Stimulated activated CD8-positive, alpha-beta memory T cell treated with anti-CD3 and anti-CD28 coated beads, Interleukin-4, amount 100 ng/mL, for 4 hours (primary cell): Measurements from ENCODE around the gene PTPN3.

Source experiments
- DNase-seq, 2 donors: peaks; one replicate each; pipeline ENCODE4 v3.0.0-alpha.2; 2020; ENCODE audit warnings: low read depth in 2 of 2, low spot score in 1 of 2

The PTPN3 gene

DNA sequence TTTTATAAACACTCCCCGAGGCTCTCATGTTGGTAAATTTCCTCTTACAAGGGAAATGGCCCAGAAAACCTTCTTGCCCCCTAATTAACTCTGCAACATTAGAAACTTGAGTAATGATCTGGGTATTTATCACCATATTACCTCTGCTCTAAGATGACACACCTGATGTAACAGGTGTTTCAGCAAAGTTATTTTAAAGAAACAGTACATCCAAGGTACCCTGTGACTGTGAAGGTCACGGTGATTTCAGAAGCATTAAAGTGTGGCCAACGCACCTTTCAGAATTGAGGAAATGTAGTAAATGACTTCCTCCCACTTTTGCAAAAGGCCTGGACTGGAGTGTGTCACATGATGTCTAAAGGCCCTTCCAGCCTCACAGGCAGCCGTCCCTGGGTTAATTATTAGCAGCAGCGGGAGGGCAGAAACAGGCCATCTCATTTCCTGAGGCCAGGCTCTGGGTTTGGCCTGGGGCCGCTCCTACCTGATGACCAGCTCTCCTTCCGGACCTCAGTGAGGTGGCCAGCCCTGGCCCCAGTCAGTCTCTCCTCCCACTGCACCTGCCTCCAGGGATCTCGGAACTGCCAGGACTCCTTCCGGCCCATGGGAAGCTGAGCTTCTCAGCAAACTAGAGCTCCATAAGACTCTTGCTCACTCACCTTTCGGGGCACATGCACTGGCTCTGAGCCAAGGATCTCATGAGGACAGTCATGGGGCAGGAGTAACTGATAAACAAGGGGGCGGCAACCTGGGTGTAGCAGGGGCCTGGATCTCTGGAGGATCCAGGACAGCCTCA is 20.7 kb downstream of the PTPN3 start:
- DNase-seq, result no peak

DNA sequence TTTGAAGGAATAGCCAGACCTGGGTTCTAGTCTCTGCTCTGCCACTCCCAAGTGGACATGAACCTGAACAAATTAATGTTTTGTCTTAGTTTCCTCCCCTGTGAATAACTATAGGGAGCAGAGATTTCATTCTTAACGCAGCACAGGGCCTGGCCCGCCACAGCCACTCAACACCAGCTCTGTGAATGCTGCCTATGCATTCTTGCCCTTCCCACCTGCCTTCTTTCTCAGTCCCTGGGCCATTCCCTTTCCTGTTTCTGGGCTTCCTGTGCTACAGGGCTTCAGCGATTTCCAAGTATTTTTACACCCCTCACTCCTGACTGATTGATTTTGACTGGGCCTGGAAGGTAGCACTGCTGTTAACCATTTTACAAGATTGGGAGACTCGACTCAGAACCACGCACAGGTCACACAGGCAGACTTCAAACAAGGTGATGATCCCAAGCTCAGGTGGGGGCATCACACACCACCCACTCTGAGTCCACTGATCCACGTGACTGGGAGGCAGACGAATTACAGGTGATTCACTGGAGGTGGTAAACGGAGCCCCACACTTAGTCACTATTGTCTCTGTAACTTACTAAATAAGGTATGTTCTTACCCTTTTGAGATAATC is 21.4 kb downstream of the PTPN3 start:
- no peak for DNase-seq

DNA sequence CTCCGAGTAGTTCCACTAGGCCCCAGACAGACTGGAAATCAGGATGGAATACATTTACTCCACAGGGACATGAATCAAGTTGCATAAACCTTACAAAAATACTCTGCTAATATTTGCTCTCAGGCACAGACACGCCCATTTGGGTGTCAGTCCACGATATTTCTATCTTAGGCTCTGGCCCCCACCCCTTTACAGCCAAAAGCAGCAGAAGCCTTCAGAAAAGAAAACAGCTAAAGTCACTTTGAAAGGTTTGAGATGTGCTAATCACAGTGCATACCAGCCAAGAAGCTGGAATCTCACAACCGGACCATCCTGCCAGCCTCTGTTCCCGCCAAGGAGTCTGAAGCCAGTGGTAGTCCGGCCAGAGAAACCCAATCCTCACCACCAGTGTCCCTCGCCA is 22.6 kb downstream of the PTPN3 start:
- no peak for DNase-seq

DNA sequence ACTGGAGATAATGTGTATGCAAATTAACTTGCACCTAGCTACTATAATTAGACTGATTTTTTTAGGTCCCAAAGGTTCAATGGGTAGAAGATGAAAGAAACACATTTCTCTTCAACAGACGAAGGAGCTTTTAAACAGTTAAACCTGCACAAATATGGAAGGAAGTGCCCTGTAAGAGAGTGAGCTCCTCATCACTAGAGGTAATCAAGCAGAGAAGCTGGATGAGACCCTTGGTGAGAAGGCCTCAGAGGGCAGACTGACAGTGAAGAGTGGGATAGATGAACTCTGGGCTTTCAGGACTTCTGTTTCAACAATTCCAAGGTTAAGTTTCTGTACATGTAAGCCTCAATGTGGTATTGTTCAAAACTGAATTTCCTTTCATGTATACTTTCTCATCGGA is 23.2 kb downstream of the PTPN3 start:
- DNase-seq, result no peak

DNA sequence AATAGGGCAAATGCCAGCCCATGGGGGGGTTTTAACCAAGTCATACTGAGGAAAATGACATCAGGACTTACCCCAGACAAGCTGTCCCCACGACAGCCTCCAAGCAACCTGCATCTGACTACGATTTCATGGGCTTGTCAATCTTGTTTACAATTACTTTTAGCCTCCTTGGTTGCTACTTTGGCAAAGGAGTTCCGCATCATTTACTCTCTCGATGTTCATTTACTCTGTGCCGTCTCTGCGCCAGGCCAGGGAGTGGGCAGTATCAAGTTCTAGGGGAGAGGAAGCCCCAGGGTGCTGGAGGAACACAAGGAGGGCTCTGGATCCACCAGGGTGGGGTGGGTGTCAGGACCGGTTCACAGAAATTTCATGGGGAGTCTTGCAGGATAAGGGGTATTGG is 23.9 kb downstream of the PTPN3 start:
- no peak for DNase-seq

DNA sequence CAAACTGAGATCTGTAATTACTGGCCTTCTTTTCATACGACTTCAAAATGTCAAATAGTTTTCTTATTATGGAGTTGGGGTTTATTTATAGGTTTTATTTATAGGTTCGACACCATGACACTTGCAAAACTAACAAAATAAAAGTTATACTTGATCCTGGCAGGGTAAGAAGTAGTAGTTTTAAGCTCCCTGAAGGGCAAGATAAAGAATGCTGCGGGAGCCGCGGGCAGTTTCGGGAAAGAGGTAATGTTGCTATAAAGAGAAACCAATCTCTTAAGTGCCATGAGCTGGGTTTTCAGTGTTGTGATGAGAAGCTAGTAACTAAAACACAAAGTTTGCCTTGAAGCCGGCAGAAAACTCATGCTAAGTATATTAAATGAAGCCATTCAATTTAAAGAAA is 24.8 kb downstream of the PTPN3 start:
- DNase-seq, result no peak

DNA sequence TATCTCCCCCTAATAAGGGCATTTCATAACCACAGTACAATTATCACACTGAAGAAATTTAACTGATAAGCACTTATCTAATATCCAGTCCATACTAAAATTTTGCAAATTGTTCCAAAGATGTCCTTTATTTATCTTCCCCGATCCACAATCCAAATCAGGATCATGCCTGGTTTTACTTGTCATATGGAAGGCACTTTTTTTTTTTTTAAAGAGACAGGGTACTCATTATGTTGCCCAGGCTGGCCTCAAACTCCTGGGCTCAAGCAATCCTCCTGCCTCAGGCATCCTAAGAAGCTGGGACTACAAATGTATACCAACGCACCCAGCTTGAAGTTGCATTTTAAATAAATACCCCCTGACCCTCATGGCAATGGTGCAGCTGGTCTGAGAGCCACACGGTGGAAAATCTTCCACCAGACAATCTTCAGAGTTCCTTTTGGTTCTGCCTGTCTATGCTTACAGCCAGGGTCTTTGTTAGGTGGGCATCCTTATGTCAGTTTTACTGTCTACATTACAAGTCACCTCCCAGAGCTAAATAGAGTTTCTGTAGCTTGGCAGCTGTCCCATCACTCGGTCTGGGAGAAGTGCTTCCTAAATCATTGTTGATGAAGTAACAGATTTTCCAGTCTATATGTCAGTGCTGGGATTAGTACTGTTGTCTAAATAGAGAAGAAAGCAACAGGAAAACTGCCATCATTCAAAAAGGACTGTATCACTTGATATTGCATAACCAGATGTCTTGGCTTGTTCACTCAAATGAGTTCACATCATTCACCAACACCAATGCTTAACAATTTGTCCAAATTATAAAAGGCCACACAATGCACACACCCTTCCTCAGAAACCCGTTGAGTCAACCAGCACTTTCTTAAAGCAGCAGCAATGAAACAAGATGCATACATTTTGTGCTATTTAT is 26.4 kb downstream of the PTPN3 start:
- DNase-seq, result no peak

DNA sequence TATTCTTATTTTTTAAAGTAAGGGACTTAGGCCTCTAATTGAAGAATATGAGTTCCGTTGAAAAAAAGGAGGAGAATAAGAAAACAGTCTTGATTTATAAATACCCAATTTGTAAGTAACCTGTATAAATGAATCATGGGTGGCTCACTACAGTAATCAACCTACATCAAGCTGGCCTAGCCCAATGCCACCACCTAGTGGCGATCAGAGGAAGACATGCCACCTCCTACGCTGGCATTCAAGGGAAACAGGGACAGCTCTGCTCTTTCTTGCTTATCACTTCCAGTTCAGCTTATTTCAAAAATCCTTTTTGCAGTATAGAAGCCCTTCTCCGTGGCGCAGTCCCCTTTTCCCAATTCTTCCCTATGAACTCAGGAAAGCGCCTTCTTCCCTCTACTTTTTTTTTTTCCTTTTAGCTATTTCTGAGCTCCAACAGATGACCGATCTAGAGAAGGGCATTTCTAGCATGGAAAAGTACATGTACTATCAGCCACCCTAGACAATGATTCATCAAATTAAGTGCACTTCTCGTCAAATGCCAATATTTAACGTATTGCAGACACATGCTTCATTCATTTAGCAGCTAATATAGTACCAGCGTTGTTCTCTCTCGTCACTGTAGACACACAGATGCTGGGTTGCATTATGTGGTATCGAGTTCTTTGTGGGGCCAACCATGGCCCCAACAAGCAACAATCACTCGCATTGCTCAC is 28.3 kb downstream of the PTPN3 start:
- peak; percentile 12 to 15 for DNase-seq

DNA sequence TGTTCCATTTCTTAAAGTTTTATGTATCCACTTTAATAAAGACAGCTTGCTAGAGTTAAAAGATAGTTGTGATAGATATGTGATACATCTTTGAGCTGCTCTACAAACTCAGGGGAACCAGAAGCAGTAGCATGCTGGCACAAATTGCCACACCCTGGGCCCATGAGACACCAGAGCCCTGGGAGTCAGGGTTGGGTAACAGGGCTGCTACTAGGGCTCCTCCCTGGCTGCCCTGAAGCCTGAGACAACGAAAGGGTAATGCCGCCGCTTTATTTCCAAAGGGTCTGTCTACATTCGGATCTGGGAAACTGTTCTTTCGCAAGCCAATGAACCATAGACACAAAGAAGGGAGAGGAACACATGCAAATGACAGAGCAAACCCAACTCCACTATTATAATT is 29.2 kb downstream of the PTPN3 start:
- DNase-seq, result no peak

DNA sequence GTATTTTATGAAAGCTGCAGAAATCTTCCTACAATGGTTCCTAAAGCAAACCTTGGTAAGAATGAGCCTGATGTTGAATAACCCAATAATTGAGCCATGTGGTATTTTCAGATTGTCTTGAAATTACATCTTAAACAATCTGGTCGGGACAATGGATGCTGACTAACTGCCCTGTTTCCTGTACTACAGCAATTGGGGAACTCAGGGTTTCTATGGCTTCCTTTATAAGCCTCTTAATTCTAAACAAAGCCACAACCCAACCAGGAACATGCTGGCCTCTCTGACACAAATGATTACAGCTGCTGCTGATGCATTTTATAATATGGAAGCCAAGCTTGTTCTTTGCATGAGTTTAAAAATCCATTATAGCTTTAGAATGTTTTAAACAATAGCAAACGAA is 30.2 kb downstream of the PTPN3 start:
- no peak for DNase-seq

DNA sequence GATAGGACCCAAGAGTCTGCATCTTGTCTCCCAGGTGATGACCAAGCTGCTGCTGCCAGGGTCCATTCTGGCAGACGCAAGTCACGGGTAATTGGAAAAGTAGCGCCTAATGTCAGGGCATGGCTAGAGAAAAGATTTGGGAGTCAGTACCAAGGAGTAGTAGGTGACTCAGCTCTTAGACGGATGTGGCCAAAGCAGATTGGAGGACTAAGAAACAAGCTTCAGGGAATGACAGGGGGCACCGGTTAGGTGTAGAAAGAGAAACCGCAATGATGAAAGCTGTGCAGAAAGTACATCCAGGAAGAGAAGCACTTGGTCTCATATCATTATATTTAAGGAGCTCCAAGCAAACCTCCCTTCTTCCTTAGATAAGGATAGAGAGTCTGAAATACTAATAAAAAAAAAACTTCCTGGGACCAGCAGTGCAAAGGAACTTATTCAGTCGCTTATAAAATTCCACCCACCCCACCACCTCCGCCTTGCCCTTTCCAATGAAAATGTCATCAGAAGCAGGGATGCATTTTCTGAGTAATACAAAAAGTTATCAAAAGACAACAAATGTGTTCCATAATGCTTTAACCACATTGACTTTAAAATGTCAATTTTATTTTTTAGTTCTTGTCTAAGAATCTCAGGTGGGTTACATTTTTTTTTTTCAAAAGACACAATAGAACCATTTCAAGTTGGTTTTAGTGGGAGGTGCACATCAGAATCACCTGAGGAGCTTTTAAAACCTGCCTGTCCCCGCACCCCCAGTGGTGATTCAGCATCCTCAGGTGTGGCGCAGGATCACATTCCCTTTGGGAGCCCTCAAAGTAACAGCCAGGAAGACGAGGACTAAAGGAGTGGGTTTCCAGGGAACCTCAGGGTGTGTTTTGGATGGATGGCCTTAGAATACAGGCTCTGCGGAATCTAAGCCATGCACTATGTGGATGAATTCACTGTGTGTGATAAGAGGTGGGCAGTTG is 31.2 kb downstream of the PTPN3 start:
- no peak for DNase-seq

DNA sequence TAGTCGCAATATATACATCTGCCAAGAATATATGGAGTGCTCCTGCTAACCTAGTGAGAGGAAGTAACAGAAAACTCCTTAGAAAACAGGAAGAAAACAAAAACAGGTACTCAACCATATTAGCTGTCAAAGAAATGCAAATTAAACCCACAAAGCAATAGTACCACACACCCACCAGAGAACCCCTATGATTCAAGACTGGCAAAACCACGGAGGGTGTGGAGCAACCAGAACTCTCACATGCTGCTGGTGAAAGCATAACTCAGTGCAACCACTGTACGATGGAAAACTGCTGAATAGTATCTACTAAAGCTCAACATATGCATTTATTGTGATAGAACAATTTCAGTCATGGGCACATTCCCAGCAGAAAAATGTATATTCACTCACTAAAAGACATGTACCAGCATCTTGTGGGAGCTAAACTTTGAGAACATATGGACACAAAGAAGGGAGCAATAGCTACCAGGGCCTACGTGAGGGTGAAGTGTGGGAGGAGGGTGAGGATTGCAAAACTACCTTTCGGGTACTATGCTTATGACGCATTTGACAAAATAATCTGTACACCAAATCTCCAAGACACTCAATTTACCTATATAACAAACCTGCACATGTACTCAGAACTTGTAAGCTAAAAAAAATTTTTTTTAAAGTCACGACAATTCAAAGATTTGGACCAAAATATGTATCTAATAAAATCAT is 34.0 kb downstream of the PTPN3 start:
- no peak for DNase-seq

DNA sequence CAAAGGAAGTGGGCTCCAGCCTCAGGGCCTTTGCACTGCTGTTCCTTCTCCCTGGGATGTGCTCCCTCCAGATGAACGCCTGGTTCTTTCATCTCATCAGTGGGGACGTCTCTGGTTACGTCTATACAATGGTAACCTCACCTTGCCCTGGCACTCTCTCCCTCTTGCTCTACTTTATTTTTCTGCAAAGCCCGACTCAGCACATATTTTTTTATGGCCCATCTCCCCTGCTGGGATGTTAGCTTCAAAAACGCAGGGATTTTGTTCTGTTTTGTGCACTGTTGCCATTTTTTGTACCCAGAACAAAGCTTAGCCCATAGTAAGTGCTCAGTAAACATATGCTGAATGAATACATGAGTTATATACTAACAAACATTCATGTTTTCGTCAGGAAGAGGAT is 37.5 kb downstream of the PTPN3 start:
- no peak for DNase-seq

DNA sequence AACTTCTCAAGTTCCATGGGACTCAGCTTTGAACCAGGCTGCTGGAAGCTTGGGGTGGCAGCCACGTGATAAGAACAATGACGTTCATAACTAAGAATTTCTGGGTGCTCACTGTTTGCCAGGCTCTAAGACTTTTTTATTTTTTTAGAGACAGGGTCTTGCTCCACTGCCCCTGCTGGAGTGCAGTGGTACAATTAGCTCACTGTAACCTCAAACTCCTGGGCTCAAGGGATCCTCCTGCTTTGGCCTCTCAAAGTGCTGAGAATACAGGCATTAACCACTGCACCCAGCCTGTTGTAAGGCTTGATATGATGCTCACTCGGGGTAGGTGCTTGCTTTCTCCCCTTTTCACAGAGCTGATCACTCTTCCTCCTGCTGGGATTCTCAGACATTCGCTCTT is 38.7 kb downstream of the PTPN3 start:
- no peak for DNase-seq

DNA sequence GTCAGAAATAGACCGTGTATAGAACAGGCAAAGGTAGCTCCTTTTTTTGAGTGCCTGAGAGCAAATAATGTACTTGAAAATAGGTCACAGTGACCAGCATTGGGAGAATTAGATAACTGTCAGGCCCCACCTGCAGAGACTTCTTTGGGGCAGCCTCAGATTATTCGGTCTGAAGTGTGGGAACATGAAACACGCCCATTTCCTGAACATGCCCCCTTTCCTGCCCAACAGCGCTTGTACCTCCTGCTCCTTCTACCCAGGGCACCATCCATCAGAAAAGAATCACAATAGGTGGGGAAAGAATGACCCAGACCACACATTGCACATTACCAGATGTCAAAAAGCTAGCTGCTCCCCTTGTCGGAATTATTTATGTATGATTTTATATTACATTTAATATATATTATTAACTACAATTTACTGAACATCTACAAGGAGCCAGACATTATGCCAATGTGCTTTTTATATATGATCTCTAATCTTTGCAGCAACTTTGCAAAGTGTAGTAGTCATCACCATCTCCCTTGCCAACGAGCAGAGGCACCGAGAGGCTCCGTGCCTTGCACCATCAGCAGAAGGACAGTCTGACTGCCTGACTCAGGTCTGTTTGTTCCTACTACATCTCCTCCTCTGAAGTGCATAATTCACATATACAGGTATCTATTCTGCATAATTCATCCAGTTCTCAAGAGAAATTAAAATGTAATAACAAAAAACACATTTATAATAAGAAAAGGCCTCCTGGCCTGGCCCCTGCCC is 39.5 kb downstream of the PTPN3 start:
- DNase-seq, result no peak

DNA sequence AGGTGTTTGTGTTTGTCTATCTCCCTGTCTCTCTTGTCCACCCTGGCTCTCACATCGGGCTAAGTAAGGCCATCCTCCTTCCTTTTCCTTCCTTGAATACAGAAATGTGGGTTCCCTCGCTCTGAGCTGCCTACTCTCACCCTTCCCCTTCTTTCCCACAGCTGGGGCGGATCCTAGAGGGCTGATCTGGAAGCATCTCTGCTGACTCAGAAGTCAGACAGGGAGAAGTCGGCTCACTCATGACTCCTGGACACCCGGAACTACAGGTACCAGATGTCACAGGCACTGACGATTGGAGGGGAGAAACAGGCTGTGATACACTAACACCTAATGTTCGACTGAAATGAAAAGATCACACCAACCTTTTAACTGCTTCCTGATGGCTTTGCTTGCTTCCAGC is 41.3 kb downstream of the PTPN3 start:
- no peak for DNase-seq

DNA sequence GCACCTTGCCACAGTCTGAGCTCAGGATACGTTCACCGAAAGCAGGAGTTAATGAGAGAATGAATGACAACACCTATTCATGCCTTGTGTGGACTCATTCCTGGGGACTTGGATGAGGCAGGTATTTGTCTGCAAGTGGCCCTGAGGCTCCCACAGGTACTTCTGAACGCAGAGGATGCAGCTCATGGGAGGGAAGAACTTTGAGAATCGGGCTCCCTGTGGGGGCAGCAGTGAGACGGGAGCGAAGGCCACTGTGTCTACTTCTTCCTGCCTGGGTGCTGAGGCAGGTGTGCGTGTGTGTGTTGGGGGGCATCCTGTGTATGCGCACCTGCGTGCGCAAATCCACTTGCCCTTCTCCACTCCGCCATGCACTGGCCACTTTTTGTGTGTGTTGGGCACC is 42.2 kb downstream of the PTPN3 start:
- DNase-seq, result no peak

DNA sequence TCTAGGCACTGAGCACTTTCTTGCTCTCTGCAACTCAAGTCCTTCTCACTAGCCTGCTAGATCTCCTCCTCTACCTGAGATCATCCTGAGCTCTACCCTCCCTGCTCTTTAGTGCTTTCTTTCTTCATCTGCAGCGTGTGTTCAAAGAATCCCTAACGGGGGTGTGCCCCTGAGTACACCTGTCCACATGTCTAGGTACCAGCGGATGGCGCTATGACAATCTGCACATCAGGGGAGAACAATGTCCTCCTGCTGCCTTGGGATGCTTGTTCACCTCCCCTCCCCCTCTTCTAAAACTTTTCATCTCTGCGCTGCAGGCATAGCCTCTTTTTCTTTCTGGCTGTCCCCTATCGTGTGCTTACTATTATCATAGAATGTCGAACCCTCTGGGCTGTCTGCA is 42.7 kb downstream of the PTPN3 start:
- no peak for DNase-seq

DNA sequence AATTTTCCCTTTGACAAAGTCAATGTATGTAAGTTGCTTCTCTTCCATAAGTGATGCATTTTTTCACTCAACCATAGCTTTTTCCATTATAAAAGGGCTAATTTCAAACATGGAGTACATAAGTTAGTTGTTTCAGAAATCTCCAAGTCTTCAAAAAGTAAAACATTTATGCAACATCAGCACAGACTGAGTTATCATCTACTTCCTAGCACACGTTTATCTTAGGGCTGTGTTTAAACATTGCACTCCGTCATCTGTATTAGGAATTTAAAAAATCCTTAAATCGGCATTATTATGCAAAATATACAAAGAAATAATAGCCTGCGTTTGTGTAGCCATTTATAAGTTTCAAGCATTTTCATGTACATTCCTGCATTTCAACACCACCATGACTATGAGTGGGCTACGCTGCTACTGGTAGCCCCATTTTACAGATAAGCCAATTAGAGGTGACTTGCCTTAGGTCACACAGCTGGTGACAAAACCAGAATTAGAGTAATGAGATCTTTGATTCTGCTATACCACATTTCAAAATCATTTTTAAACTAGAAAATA is 43.4 kb downstream of the PTPN3 start:
- no peak for DNase-seq
